Upper lobe of right lung (tissue), 1 donor: ENCODE measurements around the gene GATD1. TPM values are rescaled to one million over a fixed set of nuclear protein-coding genes. Genes with fewer than 3 reads are reported as not detected.

Experiments used
- ATAC-seq: fragments of 200-7000 bp; cut with Tn5 transposase; one replicate; pipeline ENCODE4 v1.9.1; 2020; ENCODE audit warnings: mild to moderate bottlenecking, moderate library complexity
- DNase-seq: peaks from one replicate; pipeline ENCODE4 v3.0.0-alpha.2; 2020
- H3K27ac ChIP-seq: fragments of 200-600 bp; one replicate; pipeline ENCODE4 v1.8.0; 2022
- H3K27me3 ChIP-seq: fragments of 200-600 bp; one replicate; pipeline ENCODE4 v1.8.0; 2022; ENCODE audit warnings: mild to moderate bottlenecking
- H3K36me3 ChIP-seq: fragments of 200-600 bp; one replicate; pipeline ENCODE4 v1.8.0; 2022
- H3K4me1 ChIP-seq: fragments of 200-600 bp; one replicate; pipeline ENCODE4 v1.8.0; 2022
- H3K4me3 ChIP-seq: fragments of 200-600 bp; one replicate; pipeline ENCODE4 v1.8.0; 2022; ENCODE audit warnings: mild to moderate bottlenecking
- H3K9me3 ChIP-seq: fragments of 200-600 bp; one replicate; pipeline ENCODE4 v1.8.0; 2022
- intact Hi-C: fragments of 100-400 bp; cut with DNase I; formaldehyde crosslinking; loops from one replicate; pipeline ENCODE4 v1.11.0; 2022
- total RNA-seq: library from RNA; stranded (reverse); fragmentation: NEBNext Ultra II Directional; extraction: Animal tissue kit (Norgen Biotek cat#: 25700); gene quantifications from one replicate; pipeline ENCODE4 v1.2.1, GENCODE V29; 2021
- TF ChIP-seq, protein P1 (sequence below): fragments of 200-600 bp; IDR thresholded peaks from one replicate; pipeline ENCODE4 v1.8.0; 2022; ENCODE audit warnings: antibody characterized with exemption
- donor health status: DM: no; HTN: yes; CAD: no; lungs with severe emphysema.

GATD1 gene
- total RNA-seq, 1 donor from 2014 or later, result 62.5 TPM

DNA sequence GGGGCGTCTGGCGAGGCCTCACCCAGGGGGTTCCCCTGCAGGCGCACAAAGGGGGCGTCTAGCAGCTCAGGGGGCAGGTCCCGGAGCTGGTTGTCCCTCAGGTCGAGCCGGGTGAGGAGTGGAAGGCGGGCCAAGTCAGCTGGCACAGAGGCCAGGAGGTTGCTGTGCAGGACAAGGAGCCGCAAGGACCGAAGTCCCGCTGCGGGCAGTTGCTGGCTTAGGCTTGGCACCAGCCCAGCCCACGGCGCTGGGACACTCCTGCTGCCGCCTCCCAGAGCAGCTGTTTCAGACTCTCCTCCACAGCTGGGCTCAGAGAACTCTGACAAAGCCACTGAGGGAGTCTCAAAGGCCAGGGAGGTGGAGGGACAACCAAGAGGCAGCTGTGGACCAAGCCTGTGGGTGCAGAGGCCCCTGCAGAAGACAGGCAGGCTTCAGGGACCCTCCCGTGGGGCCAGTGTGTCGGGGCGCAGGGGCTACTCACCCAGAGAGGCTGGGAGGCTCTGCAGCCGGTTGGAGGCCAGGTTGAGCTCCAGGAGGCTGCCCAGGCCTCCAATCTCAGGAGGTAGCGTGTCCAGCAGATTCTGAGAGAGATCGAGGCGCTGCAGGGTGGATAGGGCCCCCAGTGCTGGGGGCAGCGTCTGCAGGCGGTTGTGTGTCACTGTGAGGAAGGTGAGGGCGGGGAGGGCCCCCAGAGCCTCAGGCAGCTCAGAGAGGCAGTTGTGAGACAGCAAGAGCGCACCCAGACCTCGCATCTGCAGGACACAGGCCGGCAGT is 25.6 kb upstream of the GATD1 start:
- no peak for DNase-seq
- Histone ChIP-seq H3K27me3 (no peaks in the 10 kb centered on the region), H3K27ac (no peak overlapping the region), H3K9me3 (no peaks in the 10 kb centered on the region), H3K36me3 (no peaks in the 10 kb centered on the region), H3K4me1 (peaks cover 15% of the 10 kb centered on the region), H3K4me3 (no peak overlapping the region)
- intact Hi-C loops, result no loop called here
- TF ChIP-seq, protein P1, sequence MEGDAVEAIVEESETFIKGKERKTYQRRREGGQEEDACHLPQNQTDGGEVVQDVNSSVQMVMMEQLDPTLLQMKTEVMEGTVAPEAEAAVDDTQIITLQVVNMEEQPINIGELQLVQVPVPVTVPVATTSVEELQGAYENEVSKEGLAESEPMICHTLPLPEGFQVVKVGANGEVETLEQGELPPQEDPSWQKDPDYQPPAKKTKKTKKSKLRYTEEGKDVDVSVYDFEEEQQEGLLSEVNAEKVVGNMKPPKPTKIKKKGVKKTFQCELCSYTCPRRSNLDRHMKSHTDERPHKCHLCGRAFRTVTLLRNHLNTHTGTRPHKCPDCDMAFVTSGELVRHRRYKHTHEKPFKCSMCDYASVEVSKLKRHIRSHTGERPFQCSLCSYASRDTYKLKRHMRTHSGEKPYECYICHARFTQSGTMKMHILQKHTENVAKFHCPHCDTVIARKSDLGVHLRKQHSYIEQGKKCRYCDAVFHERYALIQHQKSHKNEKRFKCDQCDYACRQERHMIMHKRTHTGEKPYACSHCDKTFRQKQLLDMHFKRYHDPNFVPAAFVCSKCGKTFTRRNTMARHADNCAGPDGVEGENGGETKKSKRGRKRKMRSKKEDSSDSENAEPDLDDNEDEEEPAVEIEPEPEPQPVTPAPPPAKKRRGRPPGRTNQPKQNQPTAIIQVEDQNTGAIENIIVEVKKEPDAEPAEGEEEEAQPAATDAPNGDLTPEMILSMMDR, result no peak
- no peak for ATAC-seq

DNA sequence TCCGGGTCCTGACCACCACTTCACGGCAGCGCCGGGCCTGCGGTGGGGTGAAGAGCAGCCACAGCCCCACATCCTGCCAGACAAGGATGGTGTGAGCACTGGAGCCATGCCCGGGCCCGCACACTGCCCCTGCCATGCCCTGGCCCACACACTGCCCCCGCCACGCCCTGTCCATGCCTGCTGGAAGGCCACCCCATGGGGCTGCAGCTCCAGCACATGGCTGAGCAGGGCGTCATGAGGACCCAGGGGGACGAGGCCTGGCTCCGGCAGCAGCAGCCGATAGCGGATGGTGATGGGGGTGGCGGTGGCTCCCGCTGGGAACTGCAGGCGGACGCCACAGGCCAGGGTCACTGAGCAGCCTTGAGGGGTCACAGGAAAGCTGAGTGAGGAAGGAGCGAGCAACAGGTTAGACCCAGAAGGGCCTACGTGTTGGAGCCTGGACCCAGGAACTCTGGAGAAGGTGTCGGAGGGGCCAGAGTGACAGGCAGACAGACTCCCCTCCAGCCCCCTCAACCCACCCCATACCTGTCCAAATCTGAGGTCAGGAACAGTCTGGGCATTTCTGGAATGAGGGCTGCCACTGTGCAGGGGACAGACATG is 24.8 kb upstream of the GATD1 start:
- H3K4me3 ChIP-seq, result no peak overlapping the region
- ATAC-seq, result no peak
- H3K9me3 ChIP-seq, result no peaks in the 10 kb centered on the region
- TF ChIP-seq, protein P1, result no peak
- H3K36me3 ChIP-seq, result no peaks in the 10 kb centered on the region
- intact Hi-C loops, result no loop called here
- no peak for DNase-seq
- H3K4me1 ChIP-seq, result peaks cover 17% of the 10 kb centered on the region
- H3K27me3 ChIP-seq, result no peaks in the 10 kb centered on the region
- no peak overlapping the region for H3K27ac ChIP-seq

DNA sequence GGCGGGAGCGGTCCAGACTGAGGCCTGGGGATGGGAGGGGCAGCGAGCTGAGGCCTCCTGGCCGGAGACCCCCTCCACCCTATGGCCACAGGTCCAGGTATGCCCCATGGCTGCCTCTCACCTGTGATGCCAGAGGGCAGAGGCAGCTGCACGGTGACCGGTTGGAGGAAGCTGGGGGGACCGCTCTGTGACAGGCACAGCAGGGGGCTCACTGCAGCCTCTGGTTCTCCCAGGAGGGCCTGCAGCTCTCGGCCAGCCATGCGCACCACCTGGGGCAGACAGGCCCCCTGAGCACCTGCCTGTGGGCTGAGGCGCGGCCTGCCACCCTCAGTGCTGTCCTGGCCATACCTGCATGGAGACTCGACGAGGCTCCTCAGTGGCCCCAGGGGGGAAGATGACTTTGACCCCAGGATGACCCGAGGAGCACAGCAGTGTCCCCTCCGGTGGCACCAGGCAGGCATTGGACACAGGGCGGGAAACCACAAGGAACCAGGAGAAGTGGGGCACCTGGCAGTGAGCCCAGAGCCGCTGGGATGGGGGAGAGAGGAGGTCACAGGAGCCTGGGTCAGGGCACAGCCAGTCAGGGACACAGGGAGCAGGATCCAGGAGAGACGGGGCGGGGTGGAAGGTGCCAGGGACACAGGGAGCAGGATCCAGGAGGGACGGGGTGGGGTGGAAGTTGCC is 24.0 kb upstream of the GATD1 start:
- Histone ChIP-seq H3K4me1 (peaks cover 26% of the 10 kb centered on the region), H3K9me3 (no peaks in the 10 kb centered on the region), H3K36me3 (no peaks in the 10 kb centered on the region), H3K27ac (no peak overlapping the region), H3K4me3 (no peak overlapping the region), H3K27me3 (no peaks in the 10 kb centered on the region)
- ATAC-seq (no peak), DNase-seq (no peak)
- TF ChIP-seq, protein P1, result no peak
- intact Hi-C loops, result no loop called here

DNA sequence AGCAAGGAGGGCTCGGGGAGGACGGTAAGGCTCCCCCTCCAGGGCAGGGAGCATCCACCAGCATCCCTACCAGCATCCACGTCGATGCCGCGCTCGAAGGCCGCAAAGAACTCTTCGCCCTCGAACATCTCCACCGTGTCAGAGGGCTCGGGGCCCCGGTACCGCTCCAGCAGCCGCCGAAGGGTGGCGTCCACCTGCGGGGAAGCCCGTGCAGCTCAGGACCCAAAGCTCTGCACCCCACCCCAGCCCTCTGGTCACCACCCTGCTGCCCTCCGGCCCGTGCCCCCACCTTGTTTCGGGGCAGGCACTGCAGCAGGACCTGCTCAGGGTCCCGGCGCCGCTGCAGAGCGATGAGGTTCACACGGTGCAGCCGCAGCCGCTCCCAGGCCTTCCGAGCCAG is 23.2 kb upstream of the GATD1 start:
- peaks cover 28% of the 10 kb centered on the region for H3K4me1 ChIP-seq
- H3K27ac ChIP-seq, result no peak overlapping the region
- intact Hi-C loops, result no loop called here
- DNase-seq (no peak), ATAC-seq (no peak)
- H3K9me3 ChIP-seq, result no peaks in the 10 kb centered on the region
- H3K27me3 ChIP-seq, result no peaks in the 10 kb centered on the region
- H3K4me3 ChIP-seq, result no peak overlapping the region
- no peaks in the 10 kb centered on the region for H3K36me3 ChIP-seq
- TF ChIP-seq, protein P1, result no peak

DNA sequence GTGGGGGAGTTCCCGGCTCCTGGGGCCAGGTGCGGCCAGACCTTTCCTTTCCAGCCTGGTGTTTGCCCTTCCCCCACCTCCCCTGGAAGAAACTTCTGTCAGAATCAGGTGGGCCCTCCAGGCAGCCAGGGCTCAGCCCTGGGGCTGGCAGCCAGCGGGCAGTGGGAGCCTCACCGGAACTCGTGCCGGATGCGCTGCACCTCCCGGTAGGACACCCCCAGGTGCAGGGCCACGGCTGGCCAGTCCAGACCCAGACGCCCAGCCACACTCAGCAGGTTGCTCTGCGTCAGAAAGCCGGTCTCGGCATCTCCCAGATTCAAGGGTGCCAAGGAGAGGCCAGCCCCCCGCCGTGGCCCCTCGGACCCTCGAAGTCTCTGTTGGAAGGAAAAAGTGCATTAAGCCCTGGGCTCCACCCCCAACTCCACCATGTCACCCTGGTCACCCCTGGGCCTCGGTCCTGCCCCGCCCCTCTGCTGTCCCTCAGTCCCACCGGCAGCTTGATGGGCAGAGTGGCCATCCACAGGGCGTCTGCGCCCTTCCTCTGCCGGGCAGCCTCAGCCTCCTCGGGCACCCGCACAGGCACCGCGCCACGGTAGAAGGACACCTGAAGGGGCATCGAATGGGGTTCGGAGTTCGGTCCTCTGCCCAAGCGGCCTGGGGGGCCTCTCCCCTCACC is 22.5 kb upstream of the GATD1 start:
- Histone ChIP-seq H3K27me3 (no peaks in the 10 kb centered on the region), H3K9me3 (no peaks in the 10 kb centered on the region), H3K36me3 (no peaks in the 10 kb centered on the region), H3K27ac (no peak overlapping the region), H3K4me3 (no peak overlapping the region), H3K4me1 (peaks cover 32% of the 10 kb centered on the region)
- TF ChIP-seq, protein P1, result no peak
- intact Hi-C loops, result no loop called here
- no peak for DNase-seq
- ATAC-seq, result no peak
